Endothelial cell of umbilical vein (primary cell): ENCODE data around the gene ZNF839. TPM values are rescaled to one million over a fixed set of nuclear protein-coding genes. Genes with fewer than 3 reads are reported as not detected.

Experiments
- BruUV-seq: library from RNA; stranded (reverse); fragments of 400-500 nt; replicated peaks from 2 replicates; lab custom pipeline; 2021; lab: Mats Ljungman, UMichigan
- CTCF ChIA-PET: fragments of 300-600, 350-600 bp; sonication (Branson Sonifier 250); formaldehyde crosslinking; loops from one replicate; lab custom pipeline; 2021; ENCODE audit warnings: antibody characterized with exemption, inconsistent platforms; lab: Charles Lee
- POLR2A ChIA-PET: fragments of 300-600, 350-600 bp; sonication (Branson Sonifier 250); formaldehyde crosslinking; loops from one replicate; lab custom pipeline; 2021; ENCODE audit warnings: antibody characterized with exemption, inconsistent platforms; lab: Charles Lee
- DNase-seq: peaks from one replicate; pipeline ENCODE4 v3.0.0-alpha.2; 2011; ENCODE audit warnings: low read depth, low spot score
- FAIRE-seq: peaks from 2 replicates; lab custom pipeline; 2011; peaks lifted over from hg19 to GRCh38; lab: Jason Lieb, UNC
- H2AFZ ChIP-seq: 2 replicates; pipeline ENCODE4 v1.6.0; 2012; ENCODE audit warnings: low read depth, low read length, control low read depth, inconsistent platforms
- H3K27ac ChIP-seq: 2 replicates; pipeline ENCODE4 v1.5.1; 2011; ENCODE audit warnings: low read depth, mild to moderate bottlenecking, control low read depth, low read length, moderate library complexity; ENCODE audit not compliant: insufficient read depth
- H3K27me3 ChIP-seq, 2 experiments: 2 replicates each; pipeline versions ENCODE4 v1.6.0 to v1.6.1; 2011; ENCODE audit warnings: low read length in 2 of 2, mixed read lengths in 1 of 2; ENCODE audit not compliant: control insufficient read depth in 2 of 2, insufficient read depth in 2 of 2
- H3K36me3 ChIP-seq, 2 experiments: 2 replicates in 1 of 2; 3 replicates in 1 of 2; pipeline ENCODE4 v1.5.1; 2011; ENCODE audit warnings: low read length in 2 of 2, mild to moderate bottlenecking in 1 of 2, moderate library complexity in 1 of 2; ENCODE audit not compliant: control insufficient read depth in 2 of 2, insufficient read depth in 2 of 2; ENCODE audit errors: extremely low read depth in 1 of 2
- H3K4me1 ChIP-seq: 3 replicates; pipeline ENCODE4 v1.5.1; 2011; ENCODE audit warnings: mild to moderate bottlenecking, low read length; ENCODE audit not compliant: control insufficient read depth, insufficient read depth; ENCODE audit errors: extremely low read depth
- H3K4me2 ChIP-seq: 2 replicates; pipeline ENCODE4 v1.6.1; 2011; ENCODE audit warnings: low read length, control low read depth, mixed read lengths; ENCODE audit not compliant: insufficient read depth
- H3K4me3 ChIP-seq, 3 experiments: fragments of 200-600 bp in 1 of 3; sonication (generic), shearing (Covaris generic) in 1 of 3; replicated peaks in 1 of 3; 2 replicates each; pipeline ENCODE4 v1.5.1; 2011 to 2016; ENCODE audit warnings: control low read depth in 3 of 3, low read length in 3 of 3, mild to moderate bottlenecking in 2 of 3, inconsistent platforms in 1 of 3, low read depth in 1 of 3, moderate library complexity in 1 of 3; ENCODE audit not compliant: insufficient read depth in 1 of 3
- H3K79me2 ChIP-seq: 2 replicates; pipeline ENCODE4 v1.6.0; 2012; ENCODE audit warnings: low read length, inconsistent platforms; ENCODE audit not compliant: control insufficient read depth, insufficient read depth
- H3K9ac ChIP-seq: replicated peaks from 2 replicates; pipeline ENCODE3; 2011; ENCODE audit warnings: low read length, control low read depth; ENCODE audit not compliant: insufficient read depth; ENCODE audit errors: extremely low read depth
- H3K9me1 ChIP-seq: replicated peaks from 3 replicates; pipeline ENCODE4 v1.6.0; 2011; ENCODE audit warnings: mild to moderate bottlenecking, low read length; ENCODE audit not compliant: control insufficient read depth, insufficient read depth; ENCODE audit errors: extremely low read depth
- H3K9me3 ChIP-seq: replicated peaks from 2 replicates; pipeline ENCODE4 v1.5.1; 2012; ENCODE audit warnings: low read length, inconsistent platforms; ENCODE audit not compliant: control insufficient read depth, insufficient read depth
- H4K20me1 ChIP-seq: replicated peaks from 2 replicates; pipeline ENCODE3; 2011; ENCODE audit warnings: mild to moderate bottlenecking, low read length; ENCODE audit not compliant: control insufficient read depth, insufficient read depth; ENCODE audit errors: extremely low read depth
- EZH2 ChIP-seq: IDR thresholded peaks from 2 replicates; pipeline ENCODE4 v1.6.1; 2012; ENCODE audit warnings: borderline replicate concordance, low read depth, mild to moderate bottlenecking, moderate library complexity, low read length, inconsistent platforms; ENCODE audit not compliant: severe bottlenecking
- FOS ChIP-seq: IDR thresholded peaks from 2 replicates; pipeline ENCODE4 v1.6.1; 2011; ENCODE audit warnings: mild to moderate bottlenecking, low read length, moderate library complexity, borderline replicate concordance; ENCODE audit not compliant: insufficient read depth
- GATA2 ChIP-seq: IDR thresholded peaks from 2 replicates; pipeline ENCODE4 v1.7.0; 2011; ENCODE audit warnings: low read depth, mild to moderate bottlenecking, moderate library complexity, mixed read lengths, low read length; ENCODE audit not compliant: insufficient read length, insufficient read depth
- POLR2A ChIP-seq: IDR thresholded peaks from 2 replicates; pipeline ENCODE4 v1.6.1; 2012; ENCODE audit warnings: low read depth, mild to moderate bottlenecking, control low read depth, low read length
- POLR2AphosphoS5 ChIP-seq: IDR thresholded peaks from 2 replicates; pipeline ENCODE4 v1.6.1; 2012; ENCODE audit warnings: low read depth, mild to moderate bottlenecking, control low read depth, low read length, moderate library complexity; ENCODE audit not compliant: insufficient read depth
- dilution Hi-C: fragments of 300-500 bp; cut with MboI; formaldehyde crosslinking; loops from one replicate; pipeline ENCODE4 v1.15.0; 2019; ENCODE audit warnings: low sequenced_read_pairs; ENCODE audit not compliant: extremely low pct_ligation_motif_present
- intact Hi-C: fragments of 100-400 bp; cut with micrococcal nuclease; formaldehyde crosslinking; loops from one replicate; pipeline ENCODE4 v1.10.0; 2022
- polyA plus RNA-seq, 4 experiments: library from polyadenylated mRNA; depleted of rRNA in 3 of 4; stranded (reverse) in 3 of 4; unstranded in 1 of 4; fragments of >200 nt; gene quantifications; 2 replicates each; pipeline versions ENCODE4 v1.2.1 to v1.2.3, GENCODE V29; 2011 to 2012; ENCODE audit warnings: missing spikeins in 1 of 4
- total RNA-seq: library from RNA; stranded (reverse); gene quantifications from 2 replicates; pipeline ENCODE4 v1.2.3, GENCODE V29; 2021
- TF ChIP-seq, protein P1 (sequence below): IDR thresholded peaks from 2 replicates; pipeline ENCODE4 v1.6.1; 2011; ENCODE audit not compliant: insufficient read depth, insufficient read length
- TF ChIP-seq, protein P2 (sequence below), 2 donors: IDR thresholded peaks; 1 replicate in 1 of 2; 2 replicates in 1 of 2; pipeline ENCODE4 v1.5.1; 2011; ENCODE audit warnings: low read length in 2 of 2, mild to moderate bottlenecking in 2 of 2, moderate library complexity in 2 of 2, control low read depth in 1 of 2, inconsistent platforms in 1 of 2, low read depth in 1 of 2; ENCODE audit not compliant: insufficient read depth in 1 of 2; ENCODE audit errors: extremely low read depth in 1 of 2

The ZNF839 gene
- total and polyA plus RNA-seq, 2 donors (not counting 3 experiments of a cell fraction or from before 2014, with no cell fraction given), result 9.8 to 12.5 TPM

DNA sequence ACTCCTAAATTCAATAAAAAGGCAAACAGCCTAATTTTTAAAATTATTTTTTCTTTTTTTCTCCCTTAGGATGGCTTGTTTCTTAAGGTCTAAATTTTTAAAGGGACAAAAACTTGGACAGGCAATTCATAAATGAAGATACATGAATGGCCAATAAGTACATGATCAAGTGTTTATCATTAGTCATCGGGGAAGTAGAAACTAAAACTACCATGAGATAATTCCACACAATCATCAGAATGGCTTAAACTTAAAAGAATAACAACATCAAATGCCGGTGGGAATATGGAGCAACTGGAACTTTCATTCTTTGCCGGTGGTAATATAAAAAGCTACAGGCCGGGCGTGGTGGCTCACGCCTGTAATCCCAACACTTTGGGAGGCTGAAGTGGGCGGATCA lies 43.7 kb upstream of the ZNF839 start:
- H3K79me2 ChIP-seq, result no peaks in the 10 kb centered on the region
- H3K4me3 ChIP-seq, result no peak overlapping the region
- intact Hi-C loops (no loop called here), dilution Hi-C loops (no loop called here)
- no peaks in the 10 kb centered on the region for H3K4me1 ChIP-seq
- no peaks in the 10 kb centered on the region for H3K9me3 ChIP-seq
- H3K27me3 ChIP-seq, result no peaks in the 10 kb centered on the region
- no peak overlapping the region for H2AFZ ChIP-seq
- no peak overlapping the region for H3K27ac ChIP-seq
- CTCF ChIA-PET, result no interaction called here
- no peaks in the 10 kb centered on the region for H3K36me3 ChIP-seq
- FAIRE-seq (no peak), DNase-seq (no peak)
- H3K4me2 ChIP-seq, result no peak overlapping the region
- POLR2A ChIA-PET, result no interaction called here
- H3K9ac ChIP-seq, result no peak overlapping the region
- TF ChIP-seq POLR2A, result no peak
- no peak for TF ChIP-seq FOS
- no peak for TF ChIP-seq GATA2
- TF ChIP-seq EZH2, result no peak
- TF ChIP-seq, protein P1, sequence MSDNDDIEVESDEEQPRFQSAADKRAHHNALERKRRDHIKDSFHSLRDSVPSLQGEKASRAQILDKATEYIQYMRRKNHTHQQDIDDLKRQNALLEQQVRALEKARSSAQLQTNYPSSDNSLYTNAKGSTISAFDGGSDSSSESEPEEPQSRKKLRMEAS, result no peak
- TF ChIP-seq POLR2AphosphoS5, result no peak
- H4K20me1 ChIP-seq, result no peaks in the 10 kb centered on the region
- no peaks in the 10 kb centered on the region for H3K9me1 ChIP-seq
- BruUV-seq, result no TSS peak

DNA sequence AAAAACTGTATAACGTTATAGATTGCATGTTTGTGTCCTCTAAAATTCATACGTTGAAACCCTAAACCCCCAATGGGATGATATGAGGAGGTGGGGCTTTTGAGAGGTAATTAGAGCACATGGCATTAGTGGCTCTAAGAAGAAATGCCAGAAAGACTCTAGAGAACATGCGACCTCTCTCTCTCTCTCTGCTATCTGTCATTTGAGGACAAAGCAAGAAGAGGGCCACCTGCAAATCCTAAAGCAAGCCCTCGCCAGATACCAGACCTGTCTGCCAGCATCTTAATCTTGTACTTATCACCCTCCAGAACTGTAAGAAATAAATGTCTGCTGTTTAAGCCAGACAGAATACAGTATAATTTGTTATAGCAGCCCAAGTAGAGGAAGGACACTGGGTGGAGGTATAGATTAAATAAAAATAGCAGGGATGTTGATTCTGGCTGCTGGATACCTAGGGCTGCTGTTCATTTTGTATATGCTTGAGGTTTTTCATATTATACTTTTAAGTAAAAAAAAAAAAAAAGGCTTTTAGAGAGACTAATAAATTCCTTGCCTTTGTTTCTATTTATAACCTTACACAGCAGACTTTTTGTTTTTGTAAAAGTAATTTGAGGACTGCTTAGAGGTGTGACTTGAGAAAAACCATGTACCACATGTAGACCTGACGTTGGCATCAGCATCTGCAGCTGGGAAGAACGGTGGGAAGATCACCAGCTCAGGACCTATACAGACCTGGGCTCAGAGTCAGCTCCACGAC lies 41.5 kb upstream of the ZNF839 start:
- H3K9me3 ChIP-seq, result no peaks in the 10 kb centered on the region
- ChIA-PET CTCF (no interaction called here), POLR2A (no interaction called here)
- no peaks in the 10 kb centered on the region for H3K36me3 ChIP-seq
- H3K9ac ChIP-seq, result no peak overlapping the region
- DNase-seq, result no peak
- no peak overlapping the region for H3K4me3 ChIP-seq
- TF ChIP-seq, protein P1, result no peak
- TF ChIP-seq EZH2, result no peak
- TF ChIP-seq, protein P2, sequence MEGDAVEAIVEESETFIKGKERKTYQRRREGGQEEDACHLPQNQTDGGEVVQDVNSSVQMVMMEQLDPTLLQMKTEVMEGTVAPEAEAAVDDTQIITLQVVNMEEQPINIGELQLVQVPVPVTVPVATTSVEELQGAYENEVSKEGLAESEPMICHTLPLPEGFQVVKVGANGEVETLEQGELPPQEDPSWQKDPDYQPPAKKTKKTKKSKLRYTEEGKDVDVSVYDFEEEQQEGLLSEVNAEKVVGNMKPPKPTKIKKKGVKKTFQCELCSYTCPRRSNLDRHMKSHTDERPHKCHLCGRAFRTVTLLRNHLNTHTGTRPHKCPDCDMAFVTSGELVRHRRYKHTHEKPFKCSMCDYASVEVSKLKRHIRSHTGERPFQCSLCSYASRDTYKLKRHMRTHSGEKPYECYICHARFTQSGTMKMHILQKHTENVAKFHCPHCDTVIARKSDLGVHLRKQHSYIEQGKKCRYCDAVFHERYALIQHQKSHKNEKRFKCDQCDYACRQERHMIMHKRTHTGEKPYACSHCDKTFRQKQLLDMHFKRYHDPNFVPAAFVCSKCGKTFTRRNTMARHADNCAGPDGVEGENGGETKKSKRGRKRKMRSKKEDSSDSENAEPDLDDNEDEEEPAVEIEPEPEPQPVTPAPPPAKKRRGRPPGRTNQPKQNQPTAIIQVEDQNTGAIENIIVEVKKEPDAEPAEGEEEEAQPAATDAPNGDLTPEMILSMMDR (IDR thresholded peaks at IDR 0.05; ENCODE audit: extremely low read depth in 1 of 2, insufficient read depth in 1 of 2, low read depth in 1 of 2, low read length in 2 of 2), result no peak
- no peak for TF ChIP-seq POLR2AphosphoS5
- no peak for TF ChIP-seq POLR2A
- TF ChIP-seq FOS, result no peak
- dilution Hi-C loops (no loop called here), intact Hi-C loops (no loop called here)
- H3K4me1 ChIP-seq, result no peaks in the 10 kb centered on the region
- FAIRE-seq, result no peak
- H3K79me2 ChIP-seq, result no peaks in the 10 kb centered on the region
- BruUV-seq, result no TSS peak
- H2AFZ ChIP-seq, result no peak overlapping the region
- no peaks in the 10 kb centered on the region for H3K27me3 ChIP-seq
- no peaks in the 10 kb centered on the region for H4K20me1 ChIP-seq
- H3K9me1 ChIP-seq, result no peaks in the 10 kb centered on the region
- no peak overlapping the region for H3K27ac ChIP-seq
- H3K4me2 ChIP-seq, result no peak overlapping the region
